ENCODE data around the gene PNKP.
A peak's percentile ranks its signal among the peaks of the same experiment; 100 is the strongest.

PNKP gene

GRCh38 chr19:49861541-49862378, 5.6 kb downstream of the PNKP start:
- peaks cover 65 to 88% of the 10 kb centered on the region in 2 donors for H3K36me3 ChIP-seq (replicated peaks in 1 of 2; ENCODE audit: control insufficient read depth in 2 of 2, insufficient read depth in 2 of 2, low read length in 2 of 2)
- H3K14ac ChIP-seq (ENCODE audit: low read length), result no peak overlapping the region
- no peak overlapping the region for H2BK120ac ChIP-seq (ENCODE audit: low read depth, low read length)
- no peak overlapping the region for H3K27ac ChIP-seq (replicated peaks; ENCODE audit: low read length)
- H3K4me3 ChIP-seq (ENCODE audit: low read length in 2 of 2), result no peak overlapping the region
- H4K8ac ChIP-seq (ENCODE audit: low read depth, low read length), result no peak overlapping the region
- no CpG with 5 or more reads among the region's 60 CpGs for WGBS, 2 donors (ENCODE audit: extremely low coverage in 2 of 2, insufficient read length in 2 of 2, insufficient replicate concordance in 1 of 2)
- H2BK15ac ChIP-seq (ENCODE audit: low read length), result no peak overlapping the region
- H3K4me2 ChIP-seq (ENCODE audit: insufficient read depth, low read length, poor library complexity, severe bottlenecking), result no peak overlapping the region
- no peak for DNase-seq (ENCODE audit: low spot score)
- H2AK5ac ChIP-seq (ENCODE audit: low read depth, low read length), result no peak overlapping the region
- peaks cover 2% of the 10 kb centered on the region for H3K79me1 ChIP-seq (ENCODE audit: low read depth, low read length)
- H3K4me1 ChIP-seq (ENCODE audit: control insufficient read depth in 2 of 2, insufficient read depth in 1 of 2, low read depth in 1 of 2, low read length in 2 of 2), result peaks cover 8 to 9% of the 10 kb centered on the region in 2 donors
- no peak overlapping the region for H3K18ac ChIP-seq (ENCODE audit: low read length)
- no peak overlapping the region for H4K91ac ChIP-seq (ENCODE audit: low read depth, low read length, poor library complexity)
- peak overlapping the region; percentile 25 for H3K23ac ChIP-seq (ENCODE audit: low read depth, low read length, poor library complexity)
- no peak overlapping the region for H2BK12ac ChIP-seq (ENCODE audit: low read length)
- no peak overlapping the region for H3K9ac ChIP-seq (ENCODE audit: low read depth, low read length, poor library complexity)
- H2AFZ ChIP-seq (ENCODE audit: low read length), result no peak overlapping the region
- peaks cover 0 to 2% of the 10 kb centered on the region in 2 donors for H3K9me3 ChIP-seq (replicated peaks in 1 of 2; ENCODE audit: control insufficient read depth in 2 of 2, insufficient read depth in 1 of 2, low read depth in 1 of 2, low read length in 2 of 2)
- no peak overlapping the region for H3K4ac ChIP-seq (ENCODE audit: low read length)
- no peaks in the 10 kb centered on the region for H3K27me3 ChIP-seq (ENCODE audit: control insufficient read depth in 3 of 3, insufficient read depth in 3 of 3, low read depth in 1 of 3, low read length in 3 of 3)
- H2BK5ac ChIP-seq (ENCODE audit: low read length), result peak overlapping the region; percentile 44

- Histone ChIP-seq H3K18ac (ENCODE audit: low read length) (no peak overlapping the region), H3K27ac (replicated peaks; ENCODE audit: low read length) (no peak overlapping the region), H3K4me3 (ENCODE audit: low read length in 2 of 2) (no peak overlapping the region), H2AK5ac (ENCODE audit: low read depth, low read length) (no peak overlapping the region), H3K9ac (ENCODE audit: low read depth, low read length, poor library complexity) (no peak overlapping the region), H3K4ac (ENCODE audit: low read length) (no peak overlapping the region), H2BK15ac (ENCODE audit: low read length) (no peak overlapping the region), H3K9me3 (replicated peaks in 1 of 2; ENCODE audit: control insufficient read depth in 2 of 2, insufficient read depth in 1 of 2, low read depth in 1 of 2, low read length in 2 of 2) (peaks cover 0 to 2% of the 10 kb centered on the region in 2 donors), H3K4me1 (ENCODE audit: control insufficient read depth in 2 of 2, insufficient read depth in 1 of 2, low read depth in 1 of 2, low read length in 2 of 2) (peaks cover 4% of the 10 kb centered on the region in 2 donors), H3K79me1 (ENCODE audit: low read depth, low read length) (peaks cover 6% of the 10 kb centered on the region), H3K23ac (ENCODE audit: low read depth, low read length, poor library complexity) (peak overlapping the region; percentile 82), H2BK12ac (ENCODE audit: low read length) (peak overlapping the region; percentile 18), H3K4me2 (ENCODE audit: insufficient read depth, low read length, poor library complexity, severe bottlenecking) (no peak overlapping the region), H4K8ac (ENCODE audit: low read depth, low read length) (no peak overlapping the region), H3K27me3 (ENCODE audit: control insufficient read depth in 3 of 3, insufficient read depth in 3 of 3, low read depth in 1 of 3, low read length in 3 of 3) (no peaks in the 10 kb centered on the region), H3K36me3 (replicated peaks in 1 of 2; ENCODE audit: control insufficient read depth in 2 of 2, insufficient read depth in 2 of 2, low read length in 2 of 2) (peaks cover 70 to 91% of the 10 kb centered on the region in 2 donors), H3K14ac (ENCODE audit: low read length) (no peak overlapping the region), H2AFZ (ENCODE audit: low read length) (no peak overlapping the region), H2BK120ac (ENCODE audit: low read depth, low read length) (no peak overlapping the region), H2BK5ac (ENCODE audit: low read length) (peak overlapping the region; percentile 62), H4K91ac (ENCODE audit: low read depth, low read length, poor library complexity) (no peak overlapping the region)
- no peak for DNase-seq (ENCODE audit: low spot score)
- WGBS, 2 donors (ENCODE audit: extremely low coverage in 2 of 2, insufficient read length in 2 of 2, insufficient replicate concordance in 1 of 2), result no CpG with 5 or more reads among the region's 13 CpGs
Measured at GRCh38 chr19:49861107-49861506, 6.3 kb downstream of the PNKP start.

GRCh38 chr19:49860336-49861102, 6.9 kb downstream of the PNKP start:
- Histone ChIP-seq H2AFZ (ENCODE audit: low read length) (no peak overlapping the region), H4K8ac (ENCODE audit: low read depth, low read length) (peak overlapping the region; percentile 57), H3K4me1 (ENCODE audit: control insufficient read depth in 2 of 2, insufficient read depth in 1 of 2, low read depth in 1 of 2, low read length in 2 of 2) (peaks cover 0 to 2% of the 10 kb centered on the region in 2 donors), H3K18ac (ENCODE audit: low read length) (no peak overlapping the region), H2BK120ac (ENCODE audit: low read depth, low read length) (no peak overlapping the region), H3K79me1 (ENCODE audit: low read depth, low read length) (peaks cover 12% of the 10 kb centered on the region), H2AK5ac (ENCODE audit: low read depth, low read length) (no peak overlapping the region), H3K4ac (ENCODE audit: low read length) (no peak overlapping the region), H3K9ac (ENCODE audit: low read depth, low read length, poor library complexity) (no peak overlapping the region), H3K36me3 (replicated peaks in 1 of 2; ENCODE audit: control insufficient read depth in 2 of 2, insufficient read depth in 2 of 2, low read length in 2 of 2) (peaks cover 76 to 96% of the 10 kb centered on the region in 2 donors), H3K27me3 (ENCODE audit: control insufficient read depth in 3 of 3, insufficient read depth in 3 of 3, low read depth in 1 of 3, low read length in 3 of 3) (no peaks in the 10 kb centered on the region), H3K23ac (ENCODE audit: low read depth, low read length, poor library complexity) (peak overlapping the region; percentile 86), H3K14ac (ENCODE audit: low read length) (no peak overlapping the region), H3K4me2 (ENCODE audit: insufficient read depth, low read length, poor library complexity, severe bottlenecking) (no peak overlapping the region), H2BK15ac (ENCODE audit: low read length) (no peak overlapping the region), H2BK12ac (ENCODE audit: low read length) (no peak overlapping the region), H4K91ac (ENCODE audit: low read depth, low read length, poor library complexity) (no peak overlapping the region), H2BK5ac (ENCODE audit: low read length) (peak overlapping the region; percentile 62), H3K4me3 (ENCODE audit: low read length in 2 of 2) (no peak overlapping the region), H3K27ac (replicated peaks; ENCODE audit: low read length) (peak overlapping the region; percentile 33), H3K9me3 (replicated peaks in 1 of 2; ENCODE audit: control insufficient read depth in 2 of 2, insufficient read depth in 1 of 2, low read depth in 1 of 2, low read length in 2 of 2) (peaks cover 0 to 2% of the 10 kb centered on the region in 2 donors)
- no CpG with 5 or more reads among the region's 17 CpGs for WGBS, 2 donors (ENCODE audit: extremely low coverage in 2 of 2, insufficient read length in 2 of 2, insufficient replicate concordance in 1 of 2)
- no peak for DNase-seq (ENCODE audit: low spot score)

Data from neuronal stem cell (in vitro differentiated cells).